WTC11 (cell line): ENCODE measurements around the gene PIK3R6. TPM values are rescaled to one million over a fixed set of nuclear protein-coding genes. Genes with fewer than 3 reads are reported as not detected.

Experiments
- ATAC-seq: fragments of 200-7000 bp; cut with Tn5 transposase; 2 replicates; pipeline ENCODE4 v1.10.0; 2021; ENCODE audit warnings: mild to moderate bottlenecking, moderate library complexity
- CTCF ChIA-PET: fragments of 300-600 bp; sonication (Branson Sonifier 250); formaldehyde crosslinking; loops from one replicate; lab custom pipeline; 2021; ENCODE audit warnings: antibody characterized with exemption; lab: Charles Lee
- POLR2A ChIA-PET: fragments of 350-600 bp; sonication (Branson Sonifier 250); formaldehyde crosslinking; loops from one replicate; lab custom pipeline; 2021; ENCODE audit warnings: antibody characterized with exemption; lab: Charles Lee
- DNase-seq: peaks from one replicate; pipeline ENCODE4 v3.0.0; 2021; ENCODE audit warnings: low spot score
- H3K27ac Mint-ChIP-seq: 2 replicates; pipeline ENCODE4 v1.8.0; 2021; ENCODE audit warnings: mixed read lengths
- H3K27me3 Mint-ChIP-seq: 2 replicates; pipeline ENCODE4 v1.8.0; 2021; ENCODE audit warnings: low read depth, mild to moderate bottlenecking, moderate library complexity, mixed read lengths
- H3K36me3 Mint-ChIP-seq: 2 replicates; pipeline ENCODE4 v1.8.0; 2021; ENCODE audit warnings: mixed read lengths
- H3K4me1 Mint-ChIP-seq: 2 replicates; pipeline ENCODE4 v1.8.0; 2022; ENCODE audit warnings: mixed read lengths
- H3K4me3 Mint-ChIP-seq: 2 replicates; pipeline ENCODE4 v1.8.0; 2021; ENCODE audit warnings: mild to moderate bottlenecking, moderate library complexity, mixed read lengths
- H3K9me3 Mint-ChIP-seq: 2 replicates; pipeline ENCODE4 v1.8.0; 2021; ENCODE audit warnings: mixed read lengths
- CREB1 ChIP-seq: sonication (generic); formaldehyde crosslinking; IDR thresholded peaks from 2 replicates; pipeline ENCODE4 v1.8.0; 2023; ENCODE audit warnings: mild to moderate bottlenecking, missing genetic modification reagents
- MYBL2 ChIP-seq: sonication (generic); formaldehyde crosslinking; IDR thresholded peaks from 2 replicates; pipeline ENCODE4 v1.8.1; 2023; ENCODE audit warnings: mild to moderate bottlenecking, moderate library complexity, missing genetic modification reagents
- NFYB ChIP-seq: sonication (generic); formaldehyde crosslinking; conservative IDR thresholded peaks from 2 replicates; pipeline ENCODE4 v1.8.0; 2022; ENCODE audit warnings: low read depth, missing genetic modification reagents
- NR3C1 ChIP-seq: sonication (generic); formaldehyde crosslinking; conservative IDR thresholded peaks from 2 replicates; pipeline ENCODE4 v1.8.1; 2023; ENCODE audit warnings: low read depth, mild to moderate bottlenecking, missing genetic modification reagents
- SP1 ChIP-seq: sonication (generic); formaldehyde crosslinking; conservative IDR thresholded peaks from 2 replicates; pipeline ENCODE4 v1.8.1; 2022; ENCODE audit warnings: missing genetic modification reagents
- TCF7 ChIP-seq: sonication (generic); formaldehyde crosslinking; IDR thresholded peaks from 2 replicates; pipeline ENCODE4 v1.8.0; 2022; ENCODE audit warnings: mild to moderate bottlenecking, low read depth, missing genetic modification reagents, moderate library complexity
- ZNF121 ChIP-seq: sonication (generic); formaldehyde crosslinking; IDR thresholded peaks from 2 replicates; pipeline ENCODE4 v1.8.0; 2023; ENCODE audit warnings: missing genetic modification reagents
- ZNF138 ChIP-seq: sonication (generic); formaldehyde crosslinking; conservative IDR thresholded peaks from 2 replicates; pipeline ENCODE4 v1.8.1; 2022; ENCODE audit warnings: mild to moderate bottlenecking, moderate library complexity, missing genetic modification reagents
- total RNA-seq: library from RNA; stranded (reverse); gene quantifications from 3 replicates; pipeline ENCODE4 v1.2.3, GENCODE V29; 2021
- TF ChIP-seq, protein P1 (sequence below): sonication (generic); formaldehyde crosslinking; IDR thresholded peaks from 2 replicates; pipeline ENCODE4 v1.8.0; 2022; ENCODE audit warnings: mild to moderate bottlenecking, missing genetic modification reagents
- TF ChIP-seq, protein P2 (sequence below): sonication (generic); formaldehyde crosslinking; IDR thresholded peaks from 2 replicates; pipeline ENCODE4 v1.8.1; 2022; ENCODE audit warnings: mild to moderate bottlenecking, missing genetic modification reagents, moderate library complexity, borderline replicate concordance
- TF ChIP-seq, protein P3 (sequence below): fragments of 250-450 bp; sonication (Bioruptor Pico); IDR thresholded peaks from 2 replicates; pipeline ENCODE4 v1.8.0; 2021; ENCODE audit warnings: mild to moderate bottlenecking
- TF ChIP-seq, protein P4 (sequence below): fragments of 200-600 bp; IDR thresholded peaks from 2 replicates; pipeline ENCODE4 v1.8.0; 2022; ENCODE audit warnings: antibody characterized with exemption
- TF ChIP-seq, protein P5 (sequence below): sonication (generic); formaldehyde crosslinking; IDR thresholded peaks from 2 replicates; pipeline ENCODE4 v1.8.1; 2022; ENCODE audit warnings: mild to moderate bottlenecking, moderate library complexity, missing genetic modification reagents
- TF ChIP-seq, protein P6 (sequence below): fragments of 250-450 bp; sonication (Bioruptor Pico); IDR thresholded peaks from 2 replicates; pipeline ENCODE4 v1.9.0; 2021; ENCODE audit warnings: mild to moderate bottlenecking
- TF ChIP-seq, protein P7 (sequence below): sonication (generic); formaldehyde crosslinking; IDR thresholded peaks from 2 replicates; pipeline ENCODE4 v1.8.1; 2023; ENCODE audit warnings: mild to moderate bottlenecking, missing genetic modification reagents, moderate library complexity
- TF ChIP-seq, protein P8 (sequence below): sonication (generic); formaldehyde crosslinking; IDR thresholded peaks from 2 replicates; pipeline ENCODE4 v1.8.1; 2023; ENCODE audit warnings: mild to moderate bottlenecking, moderate library complexity, missing genetic modification reagents
- TF ChIP-seq, protein P9 (sequence below): sonication (generic); formaldehyde crosslinking; IDR thresholded peaks from 2 replicates; pipeline ENCODE4 v1.8.1; 2022; ENCODE audit warnings: low read depth, missing genetic modification reagents, borderline replicate concordance

PIK3R6 gene
- total RNA-seq, 1 experiment from 2014 or later, result 0.15 TPM

DNA sequence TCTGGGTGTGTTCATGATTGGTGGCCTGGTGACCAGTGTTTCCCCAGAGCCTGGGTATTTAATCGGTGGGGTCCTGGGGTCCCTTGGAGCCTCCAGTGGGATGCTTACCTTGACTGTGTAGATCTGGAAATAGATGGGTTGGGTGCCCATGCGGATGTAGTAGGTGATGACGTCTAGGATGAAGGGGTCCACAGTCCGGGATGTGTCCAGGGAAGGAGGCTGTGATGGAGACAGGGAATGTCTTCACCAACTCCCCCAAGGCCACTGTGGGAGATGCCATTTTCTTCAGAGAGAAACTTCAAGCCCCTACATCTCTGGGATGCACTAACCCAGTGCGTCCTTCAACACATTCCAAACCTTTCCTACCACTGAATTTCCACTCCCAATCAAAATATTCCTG lies 44.2 kb downstream of the PIK3R6 start:
- Mint-ChIP-seq H3K27me3 (no peaks in the 10 kb centered on the region; the same call in 1 of the 2 replicates), H3K36me3 (no peaks in the 10 kb centered on the region), H3K4me1 (peaks cover 6% of the 10 kb centered on the region), H3K27ac (no peak overlapping the region), H3K9me3 (peaks cover 24% of the 10 kb centered on the region), H3K4me3 (no peak overlapping the region)
- CTCF ChIA-PET, result no interaction called here
- ATAC-seq, result no peak
- POLR2A ChIA-PET, result no interaction called here
- TF ChIP-seq, protein P1, sequence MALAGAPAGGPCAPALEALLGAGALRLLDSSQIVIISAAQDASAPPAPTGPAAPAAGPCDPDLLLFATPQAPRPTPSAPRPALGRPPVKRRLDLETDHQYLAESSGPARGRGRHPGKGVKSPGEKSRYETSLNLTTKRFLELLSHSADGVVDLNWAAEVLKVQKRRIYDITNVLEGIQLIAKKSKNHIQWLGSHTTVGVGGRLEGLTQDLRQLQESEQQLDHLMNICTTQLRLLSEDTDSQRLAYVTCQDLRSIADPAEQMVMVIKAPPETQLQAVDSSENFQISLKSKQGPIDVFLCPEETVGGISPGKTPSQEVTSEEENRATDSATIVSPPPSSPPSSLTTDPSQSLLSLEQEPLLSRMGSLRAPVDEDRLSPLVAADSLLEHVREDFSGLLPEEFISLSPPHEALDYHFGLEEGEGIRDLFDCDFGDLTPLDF (CRISPR knock-in tag), result no peak
- TF ChIP-seq, protein P2, sequence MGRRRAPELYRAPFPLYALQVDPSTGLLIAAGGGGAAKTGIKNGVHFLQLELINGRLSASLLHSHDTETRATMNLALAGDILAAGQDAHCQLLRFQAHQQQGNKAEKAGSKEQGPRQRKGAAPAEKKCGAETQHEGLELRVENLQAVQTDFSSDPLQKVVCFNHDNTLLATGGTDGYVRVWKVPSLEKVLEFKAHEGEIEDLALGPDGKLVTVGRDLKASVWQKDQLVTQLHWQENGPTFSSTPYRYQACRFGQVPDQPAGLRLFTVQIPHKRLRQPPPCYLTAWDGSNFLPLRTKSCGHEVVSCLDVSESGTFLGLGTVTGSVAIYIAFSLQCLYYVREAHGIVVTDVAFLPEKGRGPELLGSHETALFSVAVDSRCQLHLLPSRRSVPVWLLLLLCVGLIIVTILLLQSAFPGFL (CRISPR knock-in tag), result no peak
- no peak for DNase-seq

DNA sequence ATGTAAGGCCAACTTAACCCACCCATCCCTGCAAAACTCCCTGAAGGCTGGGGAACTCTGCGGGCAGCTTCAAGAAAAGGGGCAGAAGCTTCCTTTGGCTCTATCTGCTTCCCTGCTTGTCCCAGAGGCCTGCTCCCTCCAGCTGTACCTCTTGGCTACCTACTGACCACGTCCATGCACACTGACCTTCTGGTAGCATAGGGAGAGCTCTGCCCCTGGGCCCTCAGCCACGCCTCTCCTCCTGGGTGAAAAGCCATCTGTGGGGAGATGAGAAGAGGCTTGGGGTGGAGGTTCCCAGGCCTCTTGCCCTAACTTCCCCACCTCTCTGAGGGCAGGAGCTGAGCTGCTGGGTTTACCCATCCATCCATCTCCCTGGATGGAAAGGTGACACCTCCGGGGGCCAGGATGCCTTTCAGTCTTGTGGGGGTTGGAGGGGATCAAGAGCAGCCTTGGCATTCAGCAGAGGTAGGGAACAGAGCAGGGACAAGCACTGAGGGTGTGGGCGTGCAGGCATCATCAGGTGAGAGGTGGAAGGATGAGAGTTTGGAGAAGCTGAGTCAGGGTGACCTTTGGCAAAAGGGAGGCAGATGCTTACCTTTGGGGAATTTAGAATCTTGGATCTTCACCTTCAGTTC lies 45.0 kb downstream of the PIK3R6 start:
- ATAC-seq, result no peak
- ChIA-PET CTCF (interaction anchor here (1.1 to 1.8 kb wide), 2 partner anchors 8 to 10 kb away, joined by 5 read pairs; no protein-coding TSS in a partner anchor), POLR2A (no interaction called here)
- Mint-ChIP-seq H3K4me3 (no peak overlapping the region), H3K9me3 (peaks cover 24% of the 10 kb centered on the region), H3K36me3 (no peaks in the 10 kb centered on the region), H3K27me3 (no peaks in the 10 kb centered on the region; the same call in 1 of the 2 replicates), H3K4me1 (peaks cover 5% of the 10 kb centered on the region), H3K27ac (no peak overlapping the region)
- no peak for DNase-seq
- TF ChIP-seq, protein P3, sequence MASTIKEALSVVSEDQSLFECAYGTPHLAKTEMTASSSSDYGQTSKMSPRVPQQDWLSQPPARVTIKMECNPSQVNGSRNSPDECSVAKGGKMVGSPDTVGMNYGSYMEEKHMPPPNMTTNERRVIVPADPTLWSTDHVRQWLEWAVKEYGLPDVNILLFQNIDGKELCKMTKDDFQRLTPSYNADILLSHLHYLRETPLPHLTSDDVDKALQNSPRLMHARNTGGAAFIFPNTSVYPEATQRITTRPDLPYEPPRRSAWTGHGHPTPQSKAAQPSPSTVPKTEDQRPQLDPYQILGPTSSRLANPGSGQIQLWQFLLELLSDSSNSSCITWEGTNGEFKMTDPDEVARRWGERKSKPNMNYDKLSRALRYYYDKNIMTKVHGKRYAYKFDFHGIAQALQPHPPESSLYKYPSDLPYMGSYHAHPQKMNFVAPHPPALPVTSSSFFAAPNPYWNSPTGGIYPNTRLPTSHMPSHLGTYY (CRISPR knock-in tag), result no peak
- no peak for TF ChIP-seq TCF7 (CRISPR knock-in tag)
- no peak for TF ChIP-seq MYBL2 (CRISPR knock-in tag)
- TF ChIP-seq, protein P4, sequence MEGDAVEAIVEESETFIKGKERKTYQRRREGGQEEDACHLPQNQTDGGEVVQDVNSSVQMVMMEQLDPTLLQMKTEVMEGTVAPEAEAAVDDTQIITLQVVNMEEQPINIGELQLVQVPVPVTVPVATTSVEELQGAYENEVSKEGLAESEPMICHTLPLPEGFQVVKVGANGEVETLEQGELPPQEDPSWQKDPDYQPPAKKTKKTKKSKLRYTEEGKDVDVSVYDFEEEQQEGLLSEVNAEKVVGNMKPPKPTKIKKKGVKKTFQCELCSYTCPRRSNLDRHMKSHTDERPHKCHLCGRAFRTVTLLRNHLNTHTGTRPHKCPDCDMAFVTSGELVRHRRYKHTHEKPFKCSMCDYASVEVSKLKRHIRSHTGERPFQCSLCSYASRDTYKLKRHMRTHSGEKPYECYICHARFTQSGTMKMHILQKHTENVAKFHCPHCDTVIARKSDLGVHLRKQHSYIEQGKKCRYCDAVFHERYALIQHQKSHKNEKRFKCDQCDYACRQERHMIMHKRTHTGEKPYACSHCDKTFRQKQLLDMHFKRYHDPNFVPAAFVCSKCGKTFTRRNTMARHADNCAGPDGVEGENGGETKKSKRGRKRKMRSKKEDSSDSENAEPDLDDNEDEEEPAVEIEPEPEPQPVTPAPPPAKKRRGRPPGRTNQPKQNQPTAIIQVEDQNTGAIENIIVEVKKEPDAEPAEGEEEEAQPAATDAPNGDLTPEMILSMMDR, result no peak
- TF ChIP-seq NFYB (CRISPR knock-in tag), result no peak
- TF ChIP-seq, protein P5, sequence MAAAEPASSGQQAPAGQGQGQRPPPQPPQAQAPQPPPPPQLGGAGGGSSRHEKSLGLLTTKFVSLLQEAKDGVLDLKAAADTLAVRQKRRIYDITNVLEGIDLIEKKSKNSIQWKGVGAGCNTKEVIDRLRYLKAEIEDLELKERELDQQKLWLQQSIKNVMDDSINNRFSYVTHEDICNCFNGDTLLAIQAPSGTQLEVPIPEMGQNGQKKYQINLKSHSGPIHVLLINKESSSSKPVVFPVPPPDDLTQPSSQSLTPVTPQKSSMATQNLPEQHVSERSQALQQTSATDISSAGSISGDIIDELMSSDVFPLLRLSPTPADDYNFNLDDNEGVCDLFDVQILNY, result no peak
- TF ChIP-seq, protein P6, sequence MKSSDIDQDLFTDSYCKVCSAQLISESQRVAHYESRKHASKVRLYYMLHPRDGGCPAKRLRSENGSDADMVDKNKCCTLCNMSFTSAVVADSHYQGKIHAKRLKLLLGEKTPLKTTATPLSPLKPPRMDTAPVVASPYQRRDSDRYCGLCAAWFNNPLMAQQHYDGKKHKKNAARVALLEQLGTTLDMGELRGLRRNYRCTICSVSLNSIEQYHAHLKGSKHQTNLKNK (CRISPR knock-in tag), result no peak
- TF ChIP-seq, protein P7, sequence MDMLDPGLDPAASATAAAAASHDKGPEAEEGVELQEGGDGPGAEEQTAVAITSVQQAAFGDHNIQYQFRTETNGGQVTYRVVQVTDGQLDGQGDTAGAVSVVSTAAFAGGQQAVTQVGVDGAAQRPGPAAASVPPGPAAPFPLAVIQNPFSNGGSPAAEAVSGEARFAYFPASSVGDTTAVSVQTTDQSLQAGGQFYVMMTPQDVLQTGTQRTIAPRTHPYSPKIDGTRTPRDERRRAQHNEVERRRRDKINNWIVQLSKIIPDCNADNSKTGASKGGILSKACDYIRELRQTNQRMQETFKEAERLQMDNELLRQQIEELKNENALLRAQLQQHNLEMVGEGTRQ (CRISPR knock-in tag), result no peak
- no peak for TF ChIP-seq NR3C1 (CRISPR knock-in tag)
- TF ChIP-seq SP1 (CRISPR knock-in tag), result no peak
- no peak for TF ChIP-seq CREB1 (CRISPR knock-in tag)
- TF ChIP-seq, protein P8, sequence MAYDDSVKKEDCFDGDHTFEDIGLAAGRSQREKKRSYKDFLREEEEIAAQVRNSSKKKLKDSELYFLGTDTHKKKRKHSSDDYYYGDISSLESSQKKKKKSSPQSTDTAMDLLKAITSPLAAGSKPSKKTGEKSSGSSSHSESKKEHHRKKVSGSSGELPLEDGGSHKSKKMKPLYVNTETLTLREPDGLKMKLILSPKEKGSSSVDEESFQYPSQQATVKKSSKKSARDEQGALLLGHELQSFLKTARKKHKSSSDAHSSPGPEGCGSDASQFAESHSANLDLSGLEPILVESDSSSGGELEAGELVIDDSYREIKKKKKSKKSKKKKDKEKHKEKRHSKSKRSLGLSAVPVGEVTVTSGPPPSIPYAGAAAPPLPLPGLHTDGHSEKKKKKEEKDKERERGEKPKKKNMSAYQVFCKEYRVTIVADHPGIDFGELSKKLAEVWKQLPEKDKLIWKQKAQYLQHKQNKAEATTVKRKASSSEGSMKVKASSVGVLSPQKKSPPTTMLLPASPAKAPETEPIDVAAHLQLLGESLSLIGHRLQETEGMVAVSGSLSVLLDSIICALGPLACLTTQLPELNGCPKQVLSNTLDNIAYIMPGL (CRISPR knock-in tag), result no peak
- no peak for TF ChIP-seq ZNF121
- TF ChIP-seq, protein P9, sequence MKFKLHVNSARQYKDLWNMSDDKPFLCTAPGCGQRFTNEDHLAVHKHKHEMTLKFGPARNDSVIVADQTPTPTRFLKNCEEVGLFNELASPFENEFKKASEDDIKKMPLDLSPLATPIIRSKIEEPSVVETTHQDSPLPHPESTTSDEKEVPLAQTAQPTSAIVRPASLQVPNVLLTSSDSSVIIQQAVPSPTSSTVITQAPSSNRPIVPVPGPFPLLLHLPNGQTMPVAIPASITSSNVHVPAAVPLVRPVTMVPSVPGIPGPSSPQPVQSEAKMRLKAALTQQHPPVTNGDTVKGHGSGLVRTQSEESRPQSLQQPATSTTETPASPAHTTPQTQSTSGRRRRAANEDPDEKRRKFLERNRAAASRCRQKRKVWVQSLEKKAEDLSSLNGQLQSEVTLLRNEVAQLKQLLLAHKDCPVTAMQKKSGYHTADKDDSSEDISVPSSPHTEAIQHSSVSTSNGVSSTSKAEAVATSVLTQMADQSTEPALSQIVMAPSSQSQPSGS, result no peak
- no peak for TF ChIP-seq ZNF138 (CRISPR knock-in tag)
